HEK293T (cell line): ENCODE data around the gene CD300LD.

Experiments
- BHLHE40 ChIP-seq: fragments of 450-650 bp; IDR thresholded peaks from 2 replicates; pipeline ENCODE4 v1.6.1; 2016; ENCODE audit warnings: mild to moderate bottlenecking, moderate library complexity, borderline replicate concordance
- FOXA1 ChIP-seq: fragments of 450-650 bp; IDR thresholded peaks from 2 replicates; pipeline ENCODE4 v1.6.1; 2016; ENCODE audit warnings: mild to moderate bottlenecking
- FOXK2 ChIP-seq: fragments of 450-650 bp; IDR thresholded peaks from 2 replicates; pipeline ENCODE4 v1.6.1; 2016; ENCODE audit warnings: mild to moderate bottlenecking
- HDGF ChIP-seq: fragments of 450-650 bp; IDR thresholded peaks from 2 replicates; pipeline ENCODE4 v1.6.1; 2017; ENCODE audit warnings: antibody characterized with exemption, borderline replicate concordance
- L3MBTL2 ChIP-seq: fragments of 450-650 bp; conservative IDR thresholded peaks from 2 replicates; pipeline ENCODE4 v1.6.1; 2016; ENCODE audit warnings: mild to moderate bottlenecking
- NFRKB ChIP-seq: fragments of 450-650 bp; IDR thresholded peaks from 2 replicates; pipeline ENCODE4 v1.6.1; 2016; ENCODE audit warnings: mild to moderate bottlenecking, moderate library complexity
- SP1 ChIP-seq: fragments of 450-650 bp; IDR thresholded peaks from 2 replicates; pipeline ENCODE4 v1.6.1; 2017
- SUZ12 ChIP-seq: fragments of 450-650 bp; IDR thresholded peaks from 2 replicates; pipeline ENCODE4 v1.6.1; 2016; ENCODE audit warnings: mild to moderate bottlenecking
- TARDBP ChIP-seq: fragments of 450-650 bp; IDR thresholded peaks from 2 replicates; pipeline ENCODE4 v1.6.1; 2016
- ZNF384 ChIP-seq: fragments of 450-650 bp; IDR thresholded peaks from 2 replicates; pipeline ENCODE4 v1.6.1; 2016

DNA sequence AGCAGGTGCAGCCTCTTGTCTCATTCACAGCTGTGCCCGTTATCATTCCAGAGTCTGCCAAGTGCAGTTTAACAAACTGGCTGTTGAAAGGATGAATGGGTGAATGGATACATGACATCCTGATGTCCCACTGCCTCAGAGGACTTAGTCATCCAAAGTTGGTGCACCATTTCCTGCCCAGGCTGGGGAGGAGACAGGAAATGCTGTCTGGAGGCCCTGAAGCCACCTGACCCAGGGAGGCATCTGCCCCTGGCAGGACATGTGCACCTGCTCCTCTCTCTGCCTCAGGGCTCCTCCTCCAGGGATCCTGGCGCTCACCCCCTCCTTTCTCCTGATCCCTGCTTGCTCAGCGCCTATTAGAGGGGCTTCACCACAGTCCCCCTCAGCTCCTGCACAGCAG is 44.3 kb downstream of the CD300LD start:
- no peak for TF ChIP-seq SP1
- TF ChIP-seq TARDBP: no peak
- TF ChIP-seq NFRKB: no peak
- TF ChIP-seq BHLHE40: no peak
- no peak for TF ChIP-seq L3MBTL2
- no peak for TF ChIP-seq SUZ12
- TF ChIP-seq FOXA1: no peak
- no peak for TF ChIP-seq FOXK2
- TF ChIP-seq HDGF: no peak
- TF ChIP-seq ZNF384: no peak
